Urinary bladder (tissue), 4 donors: ENCODE results near the gene PRXL2B. TPM values are rescaled to one million over a fixed set of nuclear protein-coding genes. Genes with fewer than 3 reads are reported as not detected.

ENCODE experiments used
- DNase-seq: peaks from one replicate; pipeline ENCODE4 v3.0.0-alpha.2; 2015; ENCODE audit errors: extremely low spot score
- H3K27ac ChIP-seq: one replicate; pipeline ENCODE4 v1.5.1; 2013; ENCODE audit warnings: low read depth, mild to moderate bottlenecking, moderate library complexity
- H3K36me3 ChIP-seq: one replicate; pipeline ENCODE4 v1.6.1; 2013; ENCODE audit warnings: mild to moderate bottlenecking, moderate library complexity; ENCODE audit not compliant: insufficient read depth
- H3K4me1 ChIP-seq: one replicate; pipeline ENCODE4 v1.6.1; 2013; ENCODE audit warnings: mild to moderate bottlenecking, moderate library complexity; ENCODE audit not compliant: insufficient read depth
- H3K4me3 ChIP-seq: one replicate; pipeline ENCODE4 v1.5.1; 2013; ENCODE audit warnings: low read depth, low read length
- WGBS: extraction: QIAGEN DNeasy Blood & Tissue Kit; methylation state at CpG from one replicate; pipeline ENCODE4 v1.1.7; 2013; 5-methylcytosine and 5-hydroxymethylcytosine counted together
- polyA plus RNA-seq: library from polyadenylated mRNA; stranded (reverse); fragments of 200-250 nt; gene quantifications from one replicate; pipeline ENCODE4 v1.2.3, GENCODE V29; 2013
- total RNA-seq: library from RNA; depleted of rRNA; stranded (reverse); fragments of >200 nt; gene quantifications from one replicate; pipeline ENCODE4 v1.2.3, GENCODE V29; 2014
- donor health status: healthy with polysubstance abuse.
- donor health status: healthy.

PRXL2B gene
- total and polyA plus RNA-seq, 2 donors, result 8.9 to 25.0 TPM

GRCh38 chr1:2590233-2591141 lies 3.9 kb downstream of the PRXL2B start:
- 96% methylated on average over 31 of the region's 31 CpGs for WGBS

GRCh38 chr1:2591233-2591580 lies 4.6 kb downstream of the PRXL2B start:
- Histone ChIP-seq H3K4me3 (no peak overlapping the region), H3K36me3 (no peaks in the 10 kb centered on the region), H3K4me1 (no peaks in the 10 kb centered on the region), H3K27ac (no peak overlapping the region)
- WGBS, result 90% methylated on average over 5 of the region's 5 CpGs
- no peak for DNase-seq

More at GRCh38 chr1:2590233-2591141, 3.9 kb downstream of the PRXL2B start:
- no peak overlapping the region for H3K4me3 ChIP-seq
- no peak overlapping the region for H3K27ac ChIP-seq
- H3K4me1 ChIP-seq, result no peaks in the 10 kb centered on the region
- no peaks in the 10 kb centered on the region for H3K36me3 ChIP-seq
- DNase-seq, result no peak

- Histone ChIP-seq H3K4me1 (no peaks in the 10 kb centered on the region), H3K27ac (no peak overlapping the region), H3K36me3 (no peaks in the 10 kb centered on the region), H3K4me3 (no peak overlapping the region)
- DNase-seq, result no peak
- WGBS, result 94% methylated on average over 12 of the region's 12 CpGs
These were observed 5.1 kb downstream of the PRXL2B start for GRCh38 chr1:2591581-2592261.

GRCh38 chr1:2592672-2593071 lies 6.1 kb downstream of the PRXL2B start:
- Histone ChIP-seq H3K27ac (no peak overlapping the region), H3K4me1 (no peaks in the 10 kb centered on the region), H3K4me3 (no peak overlapping the region), H3K36me3 (no peaks in the 10 kb centered on the region)
- 71% methylated on average over 15 of the region's 15 CpGs for WGBS
- DNase-seq, result no peak

- no peaks in the 10 kb centered on the region for H3K4me1 ChIP-seq
- no peak overlapping the region for H3K4me3 ChIP-seq
- 69% methylated on average over 26 of the region's 26 CpGs for WGBS
- DNase-seq, result no peak
- no peaks in the 10 kb centered on the region for H3K36me3 ChIP-seq
- no peak overlapping the region for H3K27ac ChIP-seq
These were observed 6.8 kb downstream of the PRXL2B start for GRCh38 chr1:2593251-2593878.

GRCh38 chr1:2594001-2594640 lies 7.5 kb downstream of the PRXL2B start:
- Histone ChIP-seq H3K4me3 (no peak overlapping the region), H3K36me3 (no peaks in the 10 kb centered on the region), H3K27ac (no peak overlapping the region), H3K4me1 (no peaks in the 10 kb centered on the region)
- no peak for DNase-seq
- 40% methylated on average over 20 of the region's 20 CpGs for WGBS

GRCh38 chr1:2594641-2595131 lies 8.1 kb downstream of the PRXL2B start:
- DNase-seq, result no peak
- Histone ChIP-seq H3K4me3 (no peak overlapping the region), H3K4me1 (no peaks in the 10 kb centered on the region), H3K27ac (no peak overlapping the region), H3K36me3 (no peaks in the 10 kb centered on the region)
- WGBS, result 93% methylated on average over 17 of the region's 17 CpGs

GRCh38 chr1:2595261-2595811 lies 8.8 kb downstream of the PRXL2B start:
- Histone ChIP-seq H3K36me3 (no peaks in the 10 kb centered on the region), H3K27ac (no peak overlapping the region), H3K4me3 (no peak overlapping the region), H3K4me1 (no peaks in the 10 kb centered on the region)
- DNase-seq, result no peak
- WGBS, result 72% methylated on average over 19 of the region's 19 CpGs

- DNase-seq, result no peak
- H3K36me3 ChIP-seq, result no peaks in the 10 kb centered on the region
- H3K4me3 ChIP-seq, result no peak overlapping the region
- H3K4me1 ChIP-seq, result no peaks in the 10 kb centered on the region
- H3K27ac ChIP-seq, result no peak overlapping the region
- 84% methylated on average over 31 of the region's 31 CpGs for WGBS
These were observed 9.4 kb downstream of the PRXL2B start for GRCh38 chr1:2595812-2596529.

- H3K27ac ChIP-seq, result no peak overlapping the region
- 88% methylated on average over 28 of the region's 28 CpGs for WGBS
- no peaks in the 10 kb centered on the region for H3K4me1 ChIP-seq
- H3K36me3 ChIP-seq, result no peaks in the 10 kb centered on the region
- no peak for DNase-seq
- H3K4me3 ChIP-seq, result no peak overlapping the region
These were observed 10.2 kb downstream of the PRXL2B start for GRCh38 chr1:2596530-2597333.

- no peak overlapping the region for H3K4me3 ChIP-seq
- no peak overlapping the region for H3K27ac ChIP-seq
- no peaks in the 10 kb centered on the region for H3K36me3 ChIP-seq
- no peak for DNase-seq
- no peaks in the 10 kb centered on the region for H3K4me1 ChIP-seq
- WGBS, result 74% methylated on average over 34 of the region's 34 CpGs
These were observed 11.1 kb downstream of the PRXL2B start for GRCh38 chr1:2597441-2598328.
